ENCODE results near the gene CD68. TPM values are rescaled to one million over a fixed set of nuclear protein-coding genes. Genes with fewer than 3 reads are reported as not detected.
"Not testable (repeated sequence)": the region's sequence is repeated elsewhere in the genome, so short reads cannot be mapped to it uniquely, and the experiment has no call there.

CD68 gene
- total RNA-seq, 2 donors from 2014 or later, result 16.2 to 54.2 TPM

GRCh38 chr17:7591596-7591995 lies 12.2 kb downstream of the CD68 start:
- DNase-seq (ENCODE audit: low spot score), result no peak
- TF ChIP-seq CTCF (IDR thresholded peaks at IDR 0.05), result no peak
- H3K4me1 ChIP-seq, result peaks cover 0 to 35% of the 10 kb centered on the region in 2 donors
- H3K27me3 ChIP-seq, result no peaks in the 10 kb centered on the region
- H3K4me3 ChIP-seq, result no peak overlapping the region
- peaks cover 59% of the 10 kb centered on the region for H3K36me3 ChIP-seq
- H3K9me3 ChIP-seq, result no peaks in the 10 kb centered on the region
- H3K27ac ChIP-seq, result no peak overlapping the region

GRCh38 chr17:7592422-7593021 lies 13.1 kb downstream of the CD68 start:
- H3K27ac ChIP-seq, result no peak overlapping the region
- no peak overlapping the region for H3K4me3 ChIP-seq
- no peaks in the 10 kb centered on the region for H3K27me3 ChIP-seq
- peaks cover 0 to 26% of the 10 kb centered on the region in 2 donors for H3K4me1 ChIP-seq
- peaks cover 68% of the 10 kb centered on the region for H3K36me3 ChIP-seq
- no peaks in the 10 kb centered on the region for H3K9me3 ChIP-seq
- TF ChIP-seq CTCF (IDR thresholded peaks at IDR 0.05), result no peak
- DNase-seq (ENCODE audit: low spot score), result no peak

GRCh38 chr17:7593296-7593695 lies 13.9 kb downstream of the CD68 start:
- no peak overlapping the region for H3K27ac ChIP-seq
- H3K9me3 ChIP-seq, result no peaks in the 10 kb centered on the region
- no peak for TF ChIP-seq CTCF (IDR thresholded peaks at IDR 0.05)
- H3K36me3 ChIP-seq, result peaks cover 73% of the 10 kb centered on the region
- H3K4me1 ChIP-seq, result peaks cover 0 to 18% of the 10 kb centered on the region in 2 donors
- no peak overlapping the region for H3K4me3 ChIP-seq
- no peak for DNase-seq (ENCODE audit: low spot score)
- H3K27me3 ChIP-seq, result no peaks in the 10 kb centered on the region

GRCh38 chr17:7597561-7597960 lies 18.1 kb downstream of the CD68 start:
- not testable (repeated sequence) for DNase-seq (ENCODE audit: low spot score); H3K27me3 ChIP-seq; H3K4me3 ChIP-seq; H3K27ac ChIP-seq; H3K9me3 ChIP-seq; H3K4me1 ChIP-seq
- peaks cover 95% of the 10 kb centered on the region for H3K36me3 ChIP-seq

- no peaks in the 10 kb centered on the region for H3K27me3 ChIP-seq
- H3K36me3 ChIP-seq, result peaks cover 50% of the 10 kb centered on the region
- H3K4me3 ChIP-seq, result no peak overlapping the region
- H3K4me1 ChIP-seq, result peaks cover 0 to 28% of the 10 kb centered on the region in 2 donors
- no peak for TF ChIP-seq CTCF (IDR thresholded peaks at IDR 0.05)
- DNase-seq (ENCODE audit: low spot score), result no peak
- H3K27ac ChIP-seq, result peak overlapping the region; percentile 73 to 94
- no peaks in the 10 kb centered on the region for H3K9me3 ChIP-seq
Observed at GRCh38 chr17:7606280-7606679, 26.8 kb downstream of the CD68 start.

GRCh38 chr17:7610641-7611040 lies 31.2 kb downstream of the CD68 start:
- TF ChIP-seq CTCF (IDR thresholded peaks at IDR 0.05), result no peak
- peaks cover 0 to 58% of the 10 kb centered on the region in 2 donors for H3K4me1 ChIP-seq
- H3K27ac ChIP-seq, result no peak overlapping the region
- H3K9me3 ChIP-seq, result no peaks in the 10 kb centered on the region
- no peak for DNase-seq (ENCODE audit: low spot score)
- H3K4me3 ChIP-seq, result no peak overlapping the region
- peaks cover 7% of the 10 kb centered on the region for H3K36me3 ChIP-seq
- no peaks in the 10 kb centered on the region for H3K27me3 ChIP-seq
